ENCODE data around the gene FBXW8.

The FBXW8 gene

GRCh38 chr12:116924558-116925453, 14.1 kb downstream of the FBXW8 start:
- DNase-seq (ENCODE audit: low read depth, low spot score) = no peak

GRCh38 chr12:116926283-116927243, 15.8 kb downstream of the FBXW8 start:
- no peak for DNase-seq (ENCODE audit: low read depth, low spot score)

GRCh38 chr12:116927244-116927940, 16.6 kb downstream of the FBXW8 start:
- no peak for DNase-seq (ENCODE audit: low read depth, low spot score)

GRCh38 chr12:116928504-116928903, 17.8 kb downstream of the FBXW8 start:
- no peak for DNase-seq (ENCODE audit: low read depth, low spot score)

- no peak for DNase-seq (ENCODE audit: low read depth, low spot score)
Observed at GRCh38 chr12:116929885-116930284, 19.1 kb downstream of the FBXW8 start.

GRCh38 chr12:116931665-116932064, 20.9 kb downstream of the FBXW8 start:
- no peak for DNase-seq (ENCODE audit: low read depth, low spot score)

- no peak for DNase-seq (ENCODE audit: low read depth, low spot score)
Observed at GRCh38 chr12:116933091-116933490, 22.3 kb downstream of the FBXW8 start.

- no peak for DNase-seq (ENCODE audit: low read depth, low spot score)
Observed at GRCh38 chr12:116933512-116934246, 22.9 kb downstream of the FBXW8 start.

GRCh38 chr12:116934908-116935705, 24.4 kb downstream of the FBXW8 start:
- DNase-seq (ENCODE audit: low read depth, low spot score) = no peak

GRCh38 chr12:116937640-116938039, 26.9 kb downstream of the FBXW8 start:
- no peak for DNase-seq (ENCODE audit: low read depth, low spot score)

GRCh38 chr12:116939734-116940133, 29.0 kb downstream of the FBXW8 start:
- DNase-seq (ENCODE audit: low read depth, low spot score) = no peak

GRCh38 chr12:116941188-116941587, 30.4 kb downstream of the FBXW8 start:
- no peak for DNase-seq (ENCODE audit: low read depth, low spot score)

GRCh38 chr12:116943419-116944372, 32.9 kb downstream of the FBXW8 start:
- no peak for DNase-seq (ENCODE audit: low read depth, low spot score)

- no peak for DNase-seq (ENCODE audit: low read depth, low spot score)
Observed at GRCh38 chr12:116945886-116946550, 35.3 kb downstream of the FBXW8 start.

GRCh38 chr12:116948298-116948697, 37.5 kb downstream of the FBXW8 start:
- DNase-seq (ENCODE audit: low read depth, low spot score) = no peak

GRCh38 chr12:116950628-116951325, 40.0 kb downstream of the FBXW8 start:
- DNase-seq (ENCODE audit: low read depth, low spot score) = no peak

GRCh38 chr12:116954710-116955381, 44.1 kb downstream of the FBXW8 start:
- DNase-seq (ENCODE audit: low read depth, low spot score) = no peak
